ENCODE results near the gene PRKAR2A. TPM values are rescaled to one million over a fixed set of nuclear protein-coding genes. Genes with fewer than 3 reads are reported as not detected.

The PRKAR2A gene
- total RNA-seq, 1 donor from 2014 or later: 34.5 TPM

- H3K27ac Mint-ChIP-seq: no peak overlapping the region
Measured at GRCh38 chr3:48881652-48882114, 34.0 kb upstream of the PRKAR2A start.

DNA sequence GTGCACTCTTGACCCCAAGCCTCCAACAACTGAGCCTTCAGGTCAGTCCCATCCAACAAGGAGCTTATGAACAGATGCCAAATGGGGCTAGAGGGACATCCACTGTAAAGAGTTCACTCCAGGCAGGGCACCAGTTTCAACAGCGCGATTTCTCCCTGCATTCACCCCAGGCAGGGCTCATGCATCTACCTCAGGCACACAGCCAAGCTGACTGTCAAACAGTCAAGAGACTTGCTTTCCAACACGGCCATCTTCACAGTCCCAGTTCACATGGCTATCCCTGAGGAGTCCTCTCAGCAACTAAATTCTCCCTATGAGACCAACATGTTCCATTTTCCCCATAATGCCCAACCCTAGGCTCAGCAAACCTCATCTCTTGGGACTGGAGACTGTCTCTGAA is 33.3 kb upstream of the PRKAR2A start:
- no peaks in the 10 kb centered on the region for H3K27me3 Mint-ChIP-seq
- H3K9me3 Mint-ChIP-seq (ENCODE audit: low read depth): no peaks in the 10 kb centered on the region
- H3K27ac Mint-ChIP-seq: no peak overlapping the region
- no peak for DNase-seq (ENCODE audit: low spot score, unreplicated experiment)
- TF ChIP-seq, protein P1, sequence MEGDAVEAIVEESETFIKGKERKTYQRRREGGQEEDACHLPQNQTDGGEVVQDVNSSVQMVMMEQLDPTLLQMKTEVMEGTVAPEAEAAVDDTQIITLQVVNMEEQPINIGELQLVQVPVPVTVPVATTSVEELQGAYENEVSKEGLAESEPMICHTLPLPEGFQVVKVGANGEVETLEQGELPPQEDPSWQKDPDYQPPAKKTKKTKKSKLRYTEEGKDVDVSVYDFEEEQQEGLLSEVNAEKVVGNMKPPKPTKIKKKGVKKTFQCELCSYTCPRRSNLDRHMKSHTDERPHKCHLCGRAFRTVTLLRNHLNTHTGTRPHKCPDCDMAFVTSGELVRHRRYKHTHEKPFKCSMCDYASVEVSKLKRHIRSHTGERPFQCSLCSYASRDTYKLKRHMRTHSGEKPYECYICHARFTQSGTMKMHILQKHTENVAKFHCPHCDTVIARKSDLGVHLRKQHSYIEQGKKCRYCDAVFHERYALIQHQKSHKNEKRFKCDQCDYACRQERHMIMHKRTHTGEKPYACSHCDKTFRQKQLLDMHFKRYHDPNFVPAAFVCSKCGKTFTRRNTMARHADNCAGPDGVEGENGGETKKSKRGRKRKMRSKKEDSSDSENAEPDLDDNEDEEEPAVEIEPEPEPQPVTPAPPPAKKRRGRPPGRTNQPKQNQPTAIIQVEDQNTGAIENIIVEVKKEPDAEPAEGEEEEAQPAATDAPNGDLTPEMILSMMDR (IDR thresholded peaks at IDR 0.05; ENCODE audit: unreplicated experiment): no peak
- H3K36me3 Mint-ChIP-seq (ENCODE audit: insufficient read depth): peaks cover 4% of the 10 kb centered on the region
- H3K4me1 Mint-ChIP-seq (ENCODE audit: low read depth): no peaks in the 10 kb centered on the region
- no peak overlapping the region for H3K4me3 Mint-ChIP-seq (ENCODE audit: low read depth)

More at GRCh38 chr3:48881652-48882114, 34.0 kb upstream of the PRKAR2A start:
- no peak for DNase-seq (ENCODE audit: low spot score, unreplicated experiment)
- H3K9me3 Mint-ChIP-seq (ENCODE audit: low read depth): no peaks in the 10 kb centered on the region
- TF ChIP-seq, protein P1 (IDR thresholded peaks at IDR 0.05; ENCODE audit: unreplicated experiment): no peak
- no peak overlapping the region for H3K4me3 Mint-ChIP-seq (ENCODE audit: low read depth)
- peaks cover 4% of the 10 kb centered on the region for H3K36me3 Mint-ChIP-seq (ENCODE audit: insufficient read depth)
- H3K27me3 Mint-ChIP-seq: no peaks in the 10 kb centered on the region
- H3K4me1 Mint-ChIP-seq (ENCODE audit: low read depth): no peaks in the 10 kb centered on the region

GRCh38 chr3:48879994-48880377 is 32.3 kb upstream of the PRKAR2A start:
- Mint-ChIP-seq H3K27ac (no peak overlapping the region), H3K4me1 (ENCODE audit: low read depth) (no peaks in the 10 kb centered on the region), H3K27me3 (no peaks in the 10 kb centered on the region), H3K4me3 (ENCODE audit: low read depth) (no peak overlapping the region), H3K36me3 (ENCODE audit: insufficient read depth) (peaks cover 3% of the 10 kb centered on the region), H3K9me3 (ENCODE audit: low read depth) (no peaks in the 10 kb centered on the region)
- TF ChIP-seq, protein P1 (IDR thresholded peaks at IDR 0.05; ENCODE audit: unreplicated experiment): no peak
- DNase-seq (ENCODE audit: low spot score, unreplicated experiment): no peak

- peaks cover 3% of the 10 kb centered on the region for H3K36me3 Mint-ChIP-seq (ENCODE audit: insufficient read depth)
- DNase-seq (ENCODE audit: low spot score, unreplicated experiment): no peak
- H3K27ac Mint-ChIP-seq: no peak overlapping the region
- no peaks in the 10 kb centered on the region for H3K4me1 Mint-ChIP-seq (ENCODE audit: low read depth)
- no peaks in the 10 kb centered on the region for H3K9me3 Mint-ChIP-seq (ENCODE audit: low read depth)
- no peak overlapping the region for H3K4me3 Mint-ChIP-seq (ENCODE audit: low read depth)
- H3K27me3 Mint-ChIP-seq: no peaks in the 10 kb centered on the region
- TF ChIP-seq, protein P1 (IDR thresholded peaks at IDR 0.05; ENCODE audit: unreplicated experiment): no peak
Measured at GRCh38 chr3:48879307-48879993, 31.8 kb upstream of the PRKAR2A start.

GRCh38 chr3:48877671-48878070 is 30.0 kb upstream of the PRKAR2A start:
- Mint-ChIP-seq H3K36me3 (ENCODE audit: insufficient read depth) (peaks cover 3% of the 10 kb centered on the region), H3K27me3 (no peaks in the 10 kb centered on the region), H3K27ac (no peak overlapping the region), H3K4me1 (ENCODE audit: low read depth) (no peaks in the 10 kb centered on the region), H3K4me3 (ENCODE audit: low read depth) (no peak overlapping the region), H3K9me3 (ENCODE audit: low read depth) (no peaks in the 10 kb centered on the region)
- TF ChIP-seq, protein P1 (IDR thresholded peaks at IDR 0.05; ENCODE audit: unreplicated experiment): no peak
- DNase-seq (ENCODE audit: low spot score, unreplicated experiment): no peak
